Liver (tissue), 3 donors: ENCODE results near the gene TSHZ2.
"Not testable (repeated sequence)": the region's sequence is repeated elsewhere in the genome, so short reads cannot be mapped to it uniquely, and the experiment has no call there.

ENCODE experiments used
- CTCF ChIP-seq: fragments of 150-350 bp; IDR thresholded peaks from 2 replicates; pipeline ENCODE4 v1.5.1; 2017; ENCODE audit warnings: improper control_type of control experiment, low read depth, low read length; ENCODE audit not compliant: missing input control
- EGR1 ChIP-seq, 2 donors: IDR thresholded peaks; 2 replicates each; pipeline ENCODE4 v1.6.1; 2016 to 2018; ENCODE audit warnings: antibody characterized with exemption in 2 of 2, low read depth in 2 of 2
- FOXA2 ChIP-seq: IDR thresholded peaks from 2 replicates; pipeline ENCODE4 v1.6.1; 2016; ENCODE audit warnings: antibody characterized with exemption
- GABPA ChIP-seq, 2 donors: IDR thresholded peaks in 1 of 2; conservative IDR thresholded peaks in 1 of 2; 2 replicates each; pipeline ENCODE4 v1.6.1; 2016; ENCODE audit warnings: antibody characterized with exemption in 2 of 2, mild to moderate bottlenecking in 1 of 2, moderate library complexity in 1 of 2
- JUND ChIP-seq, 2 donors: IDR thresholded peaks; 2 replicates each; pipeline ENCODE4 v1.6.1; 2016; ENCODE audit warnings: antibody characterized with exemption in 2 of 2
- RAD21 ChIP-seq, 2 donors: IDR thresholded peaks; 2 replicates each; pipeline ENCODE4 v1.6.1; 2016; ENCODE audit warnings: antibody characterized with exemption in 2 of 2, mild to moderate bottlenecking in 2 of 2
- SP1 ChIP-seq: IDR thresholded peaks from 2 replicates; pipeline ENCODE4 v1.6.1; 2018; ENCODE audit warnings: antibody characterized with exemption, mild to moderate bottlenecking
- TAF1 ChIP-seq: conservative IDR thresholded peaks from 2 replicates; pipeline ENCODE4 v1.6.1; 2016; ENCODE audit warnings: antibody characterized with exemption, mild to moderate bottlenecking
- YY1 ChIP-seq: IDR thresholded peaks from 2 replicates; pipeline ENCODE4 v1.6.1; 2016; ENCODE audit warnings: antibody characterized with exemption, mild to moderate bottlenecking
- TF ChIP-seq, protein P1 (sequence below): IDR thresholded peaks from 2 replicates; pipeline ENCODE4 v1.6.1; 2016; ENCODE audit warnings: antibody characterized with exemption
- TF ChIP-seq, protein P2 (sequence below): IDR thresholded peaks from 2 replicates; pipeline ENCODE4 v1.6.1; 2016; ENCODE audit warnings: antibody characterized with exemption
- TF ChIP-seq, protein P3 (sequence below): IDR thresholded peaks from 2 replicates; pipeline ENCODE4 v1.6.1; 2016; ENCODE audit warnings: antibody characterized with exemption, mild to moderate bottlenecking
- donor health status: healthy.
- donor health status: healthy.

- not testable (repeated sequence) for TF ChIP-seq TAF1; CTCF; YY1; RAD21 (IDR thresholded peaks at IDR 0.05); FOXA2; JUND (IDR thresholded peaks at IDR 0.05); GABPA (IDR thresholded peaks at IDR 0.05 in 1 of 2, conservative IDR thresholded peaks at IDR 0.05 in 1 of 2); SP1; EGR1 (IDR thresholded peaks at IDR 0.05; ENCODE audit: low read depth in 2 of 2)
- TF ChIP-seq, protein P1, sequence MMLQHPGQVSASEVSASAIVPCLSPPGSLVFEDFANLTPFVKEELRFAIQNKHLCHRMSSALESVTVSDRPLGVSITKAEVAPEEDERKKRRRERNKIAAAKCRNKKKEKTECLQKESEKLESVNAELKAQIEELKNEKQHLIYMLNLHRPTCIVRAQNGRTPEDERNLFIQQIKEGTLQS = not testable (repeated sequence)
- TF ChIP-seq, protein P2, sequence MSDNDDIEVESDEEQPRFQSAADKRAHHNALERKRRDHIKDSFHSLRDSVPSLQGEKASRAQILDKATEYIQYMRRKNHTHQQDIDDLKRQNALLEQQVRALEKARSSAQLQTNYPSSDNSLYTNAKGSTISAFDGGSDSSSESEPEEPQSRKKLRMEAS = not testable (repeated sequence)
- TF ChIP-seq, protein P3, sequence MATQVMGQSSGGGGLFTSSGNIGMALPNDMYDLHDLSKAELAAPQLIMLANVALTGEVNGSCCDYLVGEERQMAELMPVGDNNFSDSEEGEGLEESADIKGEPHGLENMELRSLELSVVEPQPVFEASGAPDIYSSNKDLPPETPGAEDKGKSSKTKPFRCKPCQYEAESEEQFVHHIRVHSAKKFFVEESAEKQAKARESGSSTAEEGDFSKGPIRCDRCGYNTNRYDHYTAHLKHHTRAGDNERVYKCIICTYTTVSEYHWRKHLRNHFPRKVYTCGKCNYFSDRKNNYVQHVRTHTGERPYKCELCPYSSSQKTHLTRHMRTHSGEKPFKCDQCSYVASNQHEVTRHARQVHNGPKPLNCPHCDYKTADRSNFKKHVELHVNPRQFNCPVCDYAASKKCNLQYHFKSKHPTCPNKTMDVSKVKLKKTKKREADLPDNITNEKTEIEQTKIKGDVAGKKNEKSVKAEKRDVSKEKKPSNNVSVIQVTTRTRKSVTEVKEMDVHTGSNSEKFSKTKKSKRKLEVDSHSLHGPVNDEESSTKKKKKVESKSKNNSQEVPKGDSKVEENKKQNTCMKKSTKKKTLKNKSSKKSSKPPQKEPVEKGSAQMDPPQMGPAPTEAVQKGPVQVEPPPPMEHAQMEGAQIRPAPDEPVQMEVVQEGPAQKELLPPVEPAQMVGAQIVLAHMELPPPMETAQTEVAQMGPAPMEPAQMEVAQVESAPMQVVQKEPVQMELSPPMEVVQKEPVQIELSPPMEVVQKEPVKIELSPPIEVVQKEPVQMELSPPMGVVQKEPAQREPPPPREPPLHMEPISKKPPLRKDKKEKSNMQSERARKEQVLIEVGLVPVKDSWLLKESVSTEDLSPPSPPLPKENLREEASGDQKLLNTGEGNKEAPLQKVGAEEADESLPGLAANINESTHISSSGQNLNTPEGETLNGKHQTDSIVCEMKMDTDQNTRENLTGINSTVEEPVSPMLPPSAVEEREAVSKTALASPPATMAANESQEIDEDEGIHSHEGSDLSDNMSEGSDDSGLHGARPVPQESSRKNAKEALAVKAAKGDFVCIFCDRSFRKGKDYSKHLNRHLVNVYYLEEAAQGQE = not testable (repeated sequence)
Measured at GRCh38 chr20:53504106-53504505, 531.9 kb downstream of the TSHZ2 start.
